Left renal pelvis (tissue), 4 donors: ENCODE data around the gene SETD2. TPM values are rescaled to one million over a fixed set of nuclear protein-coding genes. Genes with fewer than 3 reads are reported as not detected.
"Not testable (repeated sequence)": the region's sequence is repeated elsewhere in the genome, so short reads cannot be mapped to it uniquely, and the experiment has no call there.

Source experiments
- DNase-seq, 4 donors: peaks; one replicate each; pipeline ENCODE4 v3.0.0-alpha.2; 2013; ENCODE audit warnings: low read depth in 4 of 4, low spot score in 3 of 4
- polyA plus RNA-seq, 4 donors: library from polyadenylated mRNA; unstranded; fragments of 120-200 nt; gene quantifications; one replicate each; pipeline ENCODE4 v1.2.1, GENCODE V29; 2013; ENCODE audit not compliant: insufficient read length in 4 of 4

Gene SETD2
- polyA plus RNA-seq, result 10 to 100 TPM; 62.7 to 73.8 (median 66.8) TPM

GRCh38 chr3:47164007-47164881 lies at the start of gene SETD2:
TSS of gene SETD2 (minus strand) at chr3:47164113. CDS start at chr3:47163924, 189 bp downstream.
- DNase-seq, result peak; percentile 74 to 81 (median 76)

DNA sequence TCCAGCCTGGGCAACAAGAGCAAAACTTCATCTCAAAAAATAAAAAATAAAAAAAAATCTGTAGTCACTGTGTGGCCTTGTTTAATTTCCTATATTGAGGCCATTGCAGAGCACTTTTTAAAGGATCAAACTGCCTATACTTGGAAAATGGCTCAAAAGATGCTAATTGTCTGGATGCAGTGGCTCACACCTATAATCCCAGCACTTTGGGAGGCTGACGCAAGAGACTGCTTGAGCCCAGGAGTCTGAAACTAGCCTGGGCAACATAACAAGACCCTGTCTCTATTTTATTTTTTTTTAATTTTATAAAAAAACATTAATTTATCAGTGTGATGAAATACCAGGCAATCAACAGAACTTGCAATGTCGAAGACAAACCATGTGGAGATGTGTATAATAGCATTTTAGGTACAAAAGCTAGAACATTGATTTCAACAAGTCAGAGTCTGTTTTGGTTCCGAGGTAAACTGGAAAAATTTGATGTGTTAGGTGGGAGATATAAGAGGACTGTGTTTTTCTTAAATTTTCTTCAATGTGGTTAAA lies 47.0 kb upstream of the SETD2 start:
- DNase-seq, result no peak

DNA sequence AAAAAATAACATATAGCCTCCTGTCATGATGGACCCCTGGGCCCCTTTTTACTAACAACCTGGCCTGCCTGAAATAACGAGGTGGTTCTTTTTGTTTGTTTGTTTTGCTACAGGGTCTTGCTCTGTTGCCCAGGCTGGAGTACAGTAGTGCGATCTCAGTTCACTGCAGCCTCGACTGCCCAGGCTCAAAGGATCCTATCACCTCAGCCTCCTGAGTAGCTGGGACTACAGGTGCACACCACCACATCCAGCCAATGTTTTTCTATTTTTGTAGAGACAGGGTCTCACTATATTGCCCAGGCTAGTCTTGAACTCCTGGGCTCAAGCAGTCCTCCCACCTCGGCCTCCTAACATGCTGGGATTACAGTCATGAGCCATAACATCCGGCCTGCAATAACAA lies 42.1 kb upstream of the SETD2 start:
- DNase-seq, result not testable (repeated sequence)

- DNase-seq, result no peak
Observed at GRCh38 chr3:47204875-47205274, 41.0 kb upstream of the SETD2 start.

DNA sequence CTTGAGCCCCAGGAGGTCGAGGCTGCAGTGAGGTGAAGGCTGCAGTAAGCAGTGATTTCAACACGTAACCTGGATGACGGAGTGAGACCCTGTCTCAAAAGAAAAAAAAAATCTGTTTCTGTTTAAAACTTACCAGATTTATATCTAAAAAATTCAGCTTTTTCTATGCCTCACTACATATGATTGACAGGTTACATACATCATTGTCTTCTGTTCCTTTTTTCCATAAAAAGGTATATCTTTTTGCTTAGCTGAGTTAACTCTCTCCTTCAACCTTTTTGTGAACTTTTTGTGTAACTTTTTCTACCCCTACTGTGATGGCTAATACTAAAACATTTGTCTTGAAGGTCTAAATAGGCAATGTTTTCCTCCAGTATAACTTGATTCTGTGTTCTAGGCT lies 38.6 kb upstream of the SETD2 start:
- no peak for DNase-seq

DNA sequence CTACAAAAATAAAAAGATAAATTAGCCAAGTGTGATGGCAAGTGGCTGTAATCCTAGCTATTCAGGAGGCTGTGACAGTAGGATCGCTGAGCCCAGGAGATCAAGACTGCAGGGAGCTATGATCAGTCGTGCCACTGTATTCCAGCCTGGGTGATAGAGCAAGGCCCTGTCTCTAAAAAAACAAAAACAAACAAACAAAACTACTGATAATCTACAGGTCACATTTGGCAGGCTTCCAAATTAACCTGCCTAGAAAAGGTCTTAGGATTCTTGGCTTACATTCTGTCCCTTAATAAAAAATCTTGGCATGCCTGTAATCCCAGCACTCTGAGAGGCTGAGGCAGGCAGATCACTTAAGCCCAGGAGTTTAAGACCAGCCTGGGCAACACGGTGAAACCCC lies 33.4 kb upstream of the SETD2 start:
- no peak for DNase-seq

- no peak for DNase-seq
Observed at GRCh38 chr3:47194994-47195393, 31.1 kb upstream of the SETD2 start.

DNA sequence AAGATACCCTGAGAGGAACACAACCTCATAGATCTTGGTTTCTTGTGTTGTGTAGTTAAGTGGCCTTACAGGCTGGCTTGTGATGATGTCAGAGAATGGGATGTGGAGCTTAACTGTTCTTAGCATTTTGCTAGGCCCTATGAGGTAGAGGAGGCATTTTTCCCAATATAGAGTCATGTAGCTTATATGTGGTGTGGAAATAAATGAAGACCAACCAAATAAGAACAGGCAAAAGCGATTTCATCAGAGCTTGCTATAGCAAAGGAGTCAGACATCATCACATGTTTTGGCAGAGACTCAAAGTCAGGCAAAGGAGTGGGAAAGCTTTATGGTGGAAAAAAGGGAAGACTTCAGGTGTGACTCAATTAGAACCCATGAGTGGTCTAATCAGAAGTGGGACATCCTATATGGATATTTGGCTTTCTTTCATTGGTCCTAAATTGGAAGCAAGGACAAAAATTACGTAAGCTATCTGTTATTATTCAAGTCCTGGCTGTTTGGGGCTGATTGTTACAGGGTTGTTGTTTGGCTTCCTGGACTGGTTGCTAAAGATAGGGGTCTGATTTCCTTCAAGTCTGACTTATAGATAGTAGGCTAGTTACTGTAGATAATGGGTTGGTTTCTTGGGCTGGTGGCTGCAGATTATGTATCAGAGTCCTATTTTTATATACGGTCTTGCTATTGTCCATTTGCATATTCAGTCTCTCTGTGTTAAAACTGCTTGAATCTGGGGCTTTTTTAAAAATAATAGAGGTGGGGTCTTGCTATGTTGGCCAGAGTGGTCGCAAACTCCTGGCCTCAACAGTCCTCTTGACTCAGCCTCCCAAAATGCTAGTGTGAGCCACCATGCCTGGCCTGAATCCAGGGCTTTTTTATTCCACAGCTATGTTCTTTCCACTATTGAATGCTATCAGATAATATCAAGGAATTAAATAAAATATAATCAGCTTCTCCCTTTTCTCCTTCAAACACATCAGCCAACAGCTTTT lies 30.3 kb upstream of the SETD2 start:
- no peak for DNase-seq

DNA sequence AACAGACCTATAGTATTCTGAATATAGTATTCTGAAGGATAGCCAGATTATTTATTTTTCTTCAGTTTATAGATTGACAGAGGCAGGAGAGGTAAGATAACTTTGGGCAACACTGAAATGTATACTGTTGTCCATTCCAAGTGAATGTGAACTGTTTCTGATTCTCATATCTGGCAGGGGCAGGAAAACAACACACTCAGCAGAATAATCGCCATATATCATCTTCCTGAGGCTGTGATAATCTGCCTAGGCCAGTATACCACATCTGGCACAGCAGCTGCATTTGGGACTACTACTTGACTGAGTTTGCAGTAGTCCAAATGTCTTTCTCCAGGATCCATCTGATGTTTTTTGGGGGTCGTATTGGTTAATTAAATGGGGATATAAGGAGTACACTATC lies 22.4 kb upstream of the SETD2 start:
- no peak for DNase-seq

- not testable (repeated sequence) for DNase-seq
Observed at GRCh38 chr3:47181685-47182084, 17.8 kb upstream of the SETD2 start.

GRCh38 chr3:47180011-47180410 lies 16.1 kb upstream of the SETD2 start:
- not testable (repeated sequence) for DNase-seq

GRCh38 chr3:47176582-47176981 lies 12.7 kb upstream of the SETD2 start:
- DNase-seq, result no peak

- DNase-seq, result peak in 1 of 4 donors; percentile 26
Observed at GRCh38 chr3:47163169-47164006, 525 bp downstream of the SETD2 start.

GRCh38 chr3:47162697-47163168 lies 1.2 kb downstream of the SETD2 start:
- no peak for DNase-seq

DNA sequence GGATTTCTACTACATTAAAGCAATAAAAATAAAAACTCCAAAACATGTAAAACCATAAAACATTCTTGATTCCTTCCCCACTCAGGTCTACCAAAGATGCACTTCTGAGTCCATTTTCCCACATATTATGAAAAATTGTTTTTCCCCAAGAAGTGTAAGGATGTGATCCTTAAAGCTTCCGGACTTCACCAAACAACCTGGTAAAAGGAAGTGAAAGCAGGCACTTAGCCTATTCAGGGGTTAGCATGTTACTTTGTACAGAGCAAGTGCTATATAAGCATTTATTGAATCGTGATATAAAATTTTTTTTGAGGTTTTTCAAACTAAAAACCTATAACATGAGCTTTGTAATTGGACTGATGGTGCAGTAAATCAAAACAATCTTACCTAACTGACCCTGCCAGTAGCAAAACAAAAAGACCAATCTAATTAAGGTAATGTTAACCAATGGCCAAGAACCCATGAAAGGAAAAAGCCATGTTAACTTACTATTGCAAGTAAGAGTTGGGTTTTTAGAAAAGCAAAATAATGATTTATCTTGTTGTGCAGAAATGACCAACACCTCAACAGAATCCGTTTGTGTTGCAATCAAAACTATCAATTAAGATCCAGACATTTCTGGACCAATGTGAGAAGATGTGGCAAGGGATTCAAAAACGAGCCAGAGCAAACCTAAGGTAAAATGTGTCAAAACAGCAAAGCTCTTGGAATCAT lies 1.8 kb downstream of the SETD2 start:
- DNase-seq, result no peak

DNA sequence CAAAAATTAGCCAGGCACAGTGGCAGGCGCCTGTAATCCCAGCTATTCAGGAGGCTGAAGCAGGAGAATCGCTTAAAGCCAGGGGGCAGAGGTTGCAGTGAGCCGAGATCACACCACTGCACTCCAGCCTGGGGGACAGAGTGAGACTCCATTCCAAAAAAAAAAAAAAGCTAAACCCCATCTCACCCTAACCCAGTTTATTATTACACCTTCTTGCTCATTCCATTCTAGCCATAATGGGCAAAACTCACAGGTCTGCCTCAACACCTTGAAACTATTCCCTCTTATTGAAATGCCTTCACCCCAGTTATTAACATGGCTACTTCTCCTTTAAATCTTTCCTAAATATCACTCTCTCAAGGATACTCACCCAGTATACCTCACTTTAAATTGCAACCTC lies 4.1 kb downstream of the SETD2 start:
- DNase-seq, result no peak

DNA sequence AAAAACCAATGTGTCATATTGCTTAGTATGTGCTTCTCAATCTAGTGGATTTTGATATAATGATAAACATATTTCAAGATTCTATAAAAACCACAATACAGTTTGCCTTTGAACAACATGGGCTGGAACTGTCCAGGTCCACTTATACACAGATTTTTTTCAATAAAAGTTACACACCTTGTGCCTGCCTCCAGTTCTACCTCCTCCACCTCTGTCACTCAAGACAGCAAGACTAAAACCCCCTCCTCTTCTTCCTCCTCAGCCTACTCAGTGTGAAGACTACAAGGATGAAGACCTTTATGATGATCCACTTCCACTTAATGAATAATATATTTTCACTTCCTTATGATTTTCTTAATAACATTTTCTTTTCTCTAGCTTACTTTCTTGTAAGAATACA lies 5.7 kb downstream of the SETD2 start:
- no peak for DNase-seq

- DNase-seq, result no peak
Observed at GRCh38 chr3:47156396-47156795, 7.5 kb downstream of the SETD2 start.

GRCh38 chr3:47152578-47152977 lies 11.3 kb downstream of the SETD2 start:
- DNase-seq, result no peak
